ENCODE measurements around the gene ZNF800.

The ZNF800 gene

DNA sequence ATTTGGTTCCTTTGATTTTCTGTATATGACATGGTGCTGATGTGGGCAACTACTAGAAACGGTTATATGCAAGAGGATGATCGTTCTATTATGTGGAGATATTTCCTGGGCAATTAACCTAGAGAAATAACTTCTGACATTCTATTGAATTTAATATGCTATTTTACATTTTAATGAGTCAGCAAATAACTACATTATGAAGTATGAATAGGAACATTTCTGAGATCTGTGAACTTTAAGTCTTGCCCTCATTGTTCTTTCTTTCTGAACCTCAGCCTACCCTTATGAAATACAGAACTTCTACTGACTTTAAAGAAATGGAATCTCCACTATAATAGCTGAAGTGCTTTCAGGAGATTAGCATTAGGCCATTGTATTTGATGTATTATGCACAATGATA is 59.6 kb downstream of the ZNF800 start:
- no peaks in the 10 kb centered on the region for H3K9me3 ChIP-seq (ENCODE audit: control insufficient read depth, low read length)
- H3K36me3 ChIP-seq (ENCODE audit: control insufficient read depth, insufficient read depth, low read length): no peaks in the 10 kb centered on the region
- no peak overlapping the region for H3K4me3 ChIP-seq (ENCODE audit: insufficient read depth, low read depth, low read length, poor library complexity, severe bottlenecking)
- no peak overlapping the region for H3K27ac ChIP-seq (ENCODE audit: insufficient read depth, low read length, poor library complexity, severe bottlenecking)
- DNase-seq: no peak
- H3K4me1 ChIP-seq (ENCODE audit: control insufficient read depth, insufficient read depth, low read length, poor library complexity, severe bottlenecking): no peaks in the 10 kb centered on the region
- no peaks in the 10 kb centered on the region for H3K27me3 ChIP-seq (replicated peaks; ENCODE audit: control insufficient read depth, insufficient read depth, low read length, poor library complexity, severe bottlenecking)

- Histone ChIP-seq H3K27ac (ENCODE audit: insufficient read depth, low read length, poor library complexity, severe bottlenecking) (no peak overlapping the region), H3K4me1 (ENCODE audit: control insufficient read depth, insufficient read depth, low read length, poor library complexity, severe bottlenecking) (no peaks in the 10 kb centered on the region), H3K27me3 (replicated peaks; ENCODE audit: control insufficient read depth, insufficient read depth, low read length, poor library complexity, severe bottlenecking) (no peaks in the 10 kb centered on the region), H3K4me3 (ENCODE audit: insufficient read depth, low read depth, low read length, poor library complexity, severe bottlenecking) (no peak overlapping the region), H3K9me3 (ENCODE audit: control insufficient read depth, low read length) (no peaks in the 10 kb centered on the region), H3K36me3 (ENCODE audit: control insufficient read depth, insufficient read depth, low read length) (no peaks in the 10 kb centered on the region)
- DNase-seq: no peak
Measured at GRCh38 chr7:127330070-127330469, 62.4 kb downstream of the ZNF800 start.

DNA sequence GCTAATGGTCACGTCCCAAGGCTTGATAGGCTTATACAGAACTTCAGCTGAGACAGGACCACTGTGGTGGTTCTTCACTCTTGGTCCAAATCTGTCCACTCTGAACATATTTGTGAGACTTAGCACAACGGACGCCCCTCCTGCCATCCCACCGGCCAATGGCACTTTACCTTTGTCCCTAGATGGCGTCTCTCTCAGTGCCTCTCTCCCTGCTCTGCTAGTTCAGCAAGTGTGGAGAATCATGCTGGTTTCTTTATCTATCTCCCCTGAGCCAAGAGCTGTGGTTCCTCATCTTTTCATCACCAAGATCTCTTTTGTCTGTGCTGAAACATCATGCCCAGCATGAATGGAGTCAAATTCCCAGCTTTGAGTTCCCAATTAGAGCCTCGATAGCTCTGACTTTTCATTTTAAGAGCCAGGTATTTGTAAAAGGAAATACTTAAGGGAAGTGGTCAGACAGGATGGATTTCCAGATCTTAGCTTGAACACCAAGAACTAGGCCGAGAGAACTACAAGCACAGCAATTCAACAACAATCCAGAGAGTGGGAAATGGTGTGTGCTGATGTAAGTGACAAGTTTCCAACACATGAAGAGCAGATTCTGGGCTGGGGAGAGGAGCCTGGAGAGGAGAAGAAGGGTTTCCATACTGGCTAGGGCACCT is 69.5 kb downstream of the ZNF800 start:
- Histone ChIP-seq H3K4me3 (ENCODE audit: insufficient read depth, low read depth, low read length, poor library complexity, severe bottlenecking) (peak overlapping the region; percentile 16), H3K36me3 (ENCODE audit: control insufficient read depth, insufficient read depth, low read length) (no peaks in the 10 kb centered on the region), H3K27ac (ENCODE audit: insufficient read depth, low read length, poor library complexity, severe bottlenecking) (no peak overlapping the region), H3K4me1 (ENCODE audit: control insufficient read depth, insufficient read depth, low read length, poor library complexity, severe bottlenecking) (peaks cover 15% of the 10 kb centered on the region), H3K9me3 (ENCODE audit: control insufficient read depth, low read length) (no peaks in the 10 kb centered on the region), H3K27me3 (replicated peaks; ENCODE audit: control insufficient read depth, insufficient read depth, low read length, poor library complexity, severe bottlenecking) (no peaks in the 10 kb centered on the region)
- no peak for DNase-seq

DNA sequence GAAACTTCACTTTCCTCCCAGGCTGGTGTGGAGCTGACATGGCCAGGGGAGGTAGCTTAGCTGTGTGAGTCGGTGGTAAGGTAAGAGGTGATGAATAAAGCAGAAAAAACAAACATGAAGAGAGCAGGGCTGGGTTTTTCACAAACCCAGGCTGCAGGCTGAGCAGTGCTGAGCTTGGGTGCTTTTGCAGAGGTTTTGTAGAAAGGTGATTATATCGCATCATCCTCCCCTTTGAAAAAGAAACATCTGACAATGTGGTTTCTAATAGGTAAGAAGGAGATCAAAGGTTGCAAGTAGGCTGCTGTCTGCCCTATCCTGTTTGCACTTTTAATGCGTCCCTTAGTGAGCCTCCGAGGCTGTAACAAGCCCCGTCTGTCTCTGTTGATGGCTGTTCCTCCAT is 70.2 kb downstream of the ZNF800 start:
- H3K4me1 ChIP-seq (ENCODE audit: control insufficient read depth, insufficient read depth, low read length, poor library complexity, severe bottlenecking): peaks cover 15% of the 10 kb centered on the region
- no peaks in the 10 kb centered on the region for H3K9me3 ChIP-seq (ENCODE audit: control insufficient read depth, low read length)
- no peak overlapping the region for H3K27ac ChIP-seq (ENCODE audit: insufficient read depth, low read length, poor library complexity, severe bottlenecking)
- H3K4me3 ChIP-seq (ENCODE audit: insufficient read depth, low read depth, low read length, poor library complexity, severe bottlenecking): peak overlapping the region; percentile 16
- peak in 1 of 3 donors; percentile 5 for DNase-seq
- H3K27me3 ChIP-seq (replicated peaks; ENCODE audit: control insufficient read depth, insufficient read depth, low read length, poor library complexity, severe bottlenecking): no peaks in the 10 kb centered on the region
- no peaks in the 10 kb centered on the region for H3K36me3 ChIP-seq (ENCODE audit: control insufficient read depth, insufficient read depth, low read length)

DNA sequence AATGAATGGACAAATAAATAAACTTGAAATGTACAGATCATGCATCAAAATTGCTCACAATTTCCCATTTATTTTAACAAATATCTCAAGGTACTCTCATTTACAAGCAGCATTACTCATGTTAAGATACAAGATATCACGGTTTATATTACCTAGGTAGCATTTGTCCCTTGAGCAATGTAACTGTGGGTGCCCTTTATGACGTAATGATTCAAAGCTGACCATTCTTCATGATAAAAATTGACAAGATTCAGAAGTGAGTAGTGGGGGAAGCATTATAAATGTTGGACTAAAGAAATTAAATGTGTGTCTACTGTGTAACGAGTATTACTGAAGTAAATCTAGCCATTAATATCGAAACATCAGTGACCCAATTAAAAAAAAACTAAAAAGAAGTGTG is 71.5 kb downstream of the ZNF800 start:
- Histone ChIP-seq H3K27ac (ENCODE audit: insufficient read depth, low read length, poor library complexity, severe bottlenecking) (no peak overlapping the region), H3K36me3 (ENCODE audit: control insufficient read depth, insufficient read depth, low read length) (no peaks in the 10 kb centered on the region), H3K4me3 (ENCODE audit: insufficient read depth, low read depth, low read length, poor library complexity, severe bottlenecking) (no peak overlapping the region), H3K27me3 (replicated peaks; ENCODE audit: control insufficient read depth, insufficient read depth, low read length, poor library complexity, severe bottlenecking) (no peaks in the 10 kb centered on the region), H3K9me3 (ENCODE audit: control insufficient read depth, low read length) (no peaks in the 10 kb centered on the region), H3K4me1 (ENCODE audit: control insufficient read depth, insufficient read depth, low read length, poor library complexity, severe bottlenecking) (peaks cover 15% of the 10 kb centered on the region)
- no peak for DNase-seq

Data from effector memory CD4-positive, alpha-beta T cell (primary cell).